Measurements from ENCODE around the gene PAFAH1B1.

Gene PAFAH1B1

DNA sequence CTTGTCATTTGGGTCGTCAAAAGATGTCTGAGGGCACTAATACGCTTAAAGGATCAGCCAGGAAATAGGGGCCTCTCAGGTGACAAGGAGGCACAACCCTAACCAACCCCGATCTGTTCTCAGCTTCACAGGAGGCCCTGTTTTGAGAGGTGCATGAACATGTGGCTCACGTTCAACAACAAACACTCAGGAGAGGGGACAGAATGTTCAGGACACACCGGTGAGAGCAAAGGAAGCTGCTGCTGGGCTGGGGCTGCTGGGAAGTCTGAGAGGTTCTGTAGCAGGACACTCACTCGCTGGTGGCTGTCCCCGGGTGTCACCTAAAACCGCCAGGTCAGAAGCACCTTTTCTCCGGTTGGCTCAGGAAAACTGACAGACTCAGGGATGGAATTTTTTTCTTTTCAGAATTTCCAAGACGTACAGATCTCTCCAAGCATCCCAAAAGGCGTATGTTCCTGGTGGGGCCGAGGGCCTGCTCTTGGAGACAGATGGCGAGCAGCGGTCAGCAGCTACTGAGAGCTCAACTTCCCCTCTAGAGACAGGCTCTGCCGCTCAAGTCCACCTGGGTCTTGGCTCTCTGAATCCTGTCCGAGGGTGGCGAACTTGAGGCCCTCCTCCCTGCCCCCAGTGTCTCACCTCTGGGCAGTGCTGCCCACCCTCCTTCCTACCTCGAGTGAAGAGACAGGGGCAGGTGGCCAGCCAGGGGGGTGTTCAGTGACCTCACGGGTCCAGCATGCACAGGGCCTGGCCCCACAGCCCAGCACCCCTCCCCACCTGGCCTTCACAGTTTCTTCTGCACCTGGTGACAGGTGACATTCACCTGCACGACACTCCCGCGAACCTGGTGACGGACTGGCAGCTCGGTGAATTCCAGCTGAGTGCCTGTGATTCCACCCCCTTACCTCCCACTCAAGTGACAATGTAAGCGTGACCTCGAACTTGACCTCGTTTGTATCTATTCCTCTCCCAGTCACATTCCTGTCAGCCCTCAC, 95.2 kb downstream of the PAFAH1B1 start:
- no peaks in the 10 kb centered on the region for H3K9me3 Mint-ChIP-seq
- H3K27ac Mint-ChIP-seq, result peak overlapping the region; percentile 77
- H3K36me3 Mint-ChIP-seq, result no peaks in the 10 kb centered on the region
- H3K27me3 Mint-ChIP-seq, result no peaks in the 10 kb centered on the region
- no peak overlapping the region for H3K4me3 Mint-ChIP-seq
- H3K4me1 Mint-ChIP-seq, result peaks cover 8% of the 10 kb centered on the region

GRCh38 chr17:2689411-2690164, 96.1 kb downstream of the PAFAH1B1 start:
- H3K4me3 Mint-ChIP-seq, result no peak overlapping the region
- H3K27me3 Mint-ChIP-seq, result no peaks in the 10 kb centered on the region
- H3K4me1 Mint-ChIP-seq, result peaks cover 8% of the 10 kb centered on the region
- H3K27ac Mint-ChIP-seq, result no peak overlapping the region
- no peaks in the 10 kb centered on the region for H3K9me3 Mint-ChIP-seq
- peaks cover 1% of the 10 kb centered on the region for H3K36me3 Mint-ChIP-seq

GRCh38 chr17:2690165-2691068, 97.0 kb downstream of the PAFAH1B1 start:
- peaks cover 8% of the 10 kb centered on the region for H3K4me1 Mint-ChIP-seq
- H3K9me3 Mint-ChIP-seq, result no peaks in the 10 kb centered on the region
- peak overlapping the region; percentile 74 for H3K27ac Mint-ChIP-seq
- H3K36me3 Mint-ChIP-seq, result peaks cover 1% of the 10 kb centered on the region
- no peak overlapping the region for H3K4me3 Mint-ChIP-seq
- no peaks in the 10 kb centered on the region for H3K27me3 Mint-ChIP-seq

- no peak overlapping the region for H3K4me3 Mint-ChIP-seq
- H3K27ac Mint-ChIP-seq, result no peak overlapping the region
- H3K36me3 Mint-ChIP-seq, result peaks cover 1% of the 10 kb centered on the region
- H3K4me1 Mint-ChIP-seq, result peaks cover 8% of the 10 kb centered on the region
- no peaks in the 10 kb centered on the region for H3K9me3 Mint-ChIP-seq
- H3K27me3 Mint-ChIP-seq, result no peaks in the 10 kb centered on the region
Observed at GRCh38 chr17:2691069-2691871, 97.8 kb downstream of the PAFAH1B1 start.

GRCh38 chr17:2691965-2692780, 98.7 kb downstream of the PAFAH1B1 start:
- Mint-ChIP-seq H3K27ac (no peak overlapping the region), H3K27me3 (no peaks in the 10 kb centered on the region), H3K4me3 (no peak overlapping the region), H3K9me3 (no peaks in the 10 kb centered on the region), H3K4me1 (peaks cover 8% of the 10 kb centered on the region), H3K36me3 (peaks cover 3% of the 10 kb centered on the region)

DNA sequence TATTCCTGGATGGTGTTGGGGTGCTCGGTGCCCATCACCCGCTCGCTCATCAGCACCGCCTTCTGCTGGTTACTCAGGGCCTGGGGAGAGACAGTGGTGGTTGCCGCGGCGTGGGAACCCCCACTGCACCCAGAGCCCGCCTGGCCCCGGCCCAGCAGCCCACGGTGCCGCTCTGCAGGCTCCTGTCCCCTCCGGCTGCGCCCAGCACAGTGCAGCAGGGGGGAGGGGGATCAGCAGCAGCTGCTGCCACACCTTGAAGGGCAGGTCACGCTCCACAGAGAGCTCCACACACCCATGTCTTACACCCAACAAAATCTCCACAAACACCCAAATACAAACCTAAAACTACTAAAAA, 99.3 kb downstream of the PAFAH1B1 start:
- Mint-ChIP-seq H3K27me3 (no peaks in the 10 kb centered on the region), H3K4me3 (no peak overlapping the region), H3K9me3 (no peaks in the 10 kb centered on the region), H3K27ac (no peak overlapping the region), H3K4me1 (peaks cover 5% of the 10 kb centered on the region), H3K36me3 (peaks cover 3% of the 10 kb centered on the region)

- H3K36me3 Mint-ChIP-seq, result peaks cover 3% of the 10 kb centered on the region
- no peak overlapping the region for H3K27ac Mint-ChIP-seq
- H3K9me3 Mint-ChIP-seq, result no peaks in the 10 kb centered on the region
- no peak overlapping the region for H3K4me3 Mint-ChIP-seq
- H3K27me3 Mint-ChIP-seq, result no peaks in the 10 kb centered on the region
- peaks cover 5% of the 10 kb centered on the region for H3K4me1 Mint-ChIP-seq
Observed at GRCh38 chr17:2693561-2694380, 100.3 kb downstream of the PAFAH1B1 start.

DNA sequence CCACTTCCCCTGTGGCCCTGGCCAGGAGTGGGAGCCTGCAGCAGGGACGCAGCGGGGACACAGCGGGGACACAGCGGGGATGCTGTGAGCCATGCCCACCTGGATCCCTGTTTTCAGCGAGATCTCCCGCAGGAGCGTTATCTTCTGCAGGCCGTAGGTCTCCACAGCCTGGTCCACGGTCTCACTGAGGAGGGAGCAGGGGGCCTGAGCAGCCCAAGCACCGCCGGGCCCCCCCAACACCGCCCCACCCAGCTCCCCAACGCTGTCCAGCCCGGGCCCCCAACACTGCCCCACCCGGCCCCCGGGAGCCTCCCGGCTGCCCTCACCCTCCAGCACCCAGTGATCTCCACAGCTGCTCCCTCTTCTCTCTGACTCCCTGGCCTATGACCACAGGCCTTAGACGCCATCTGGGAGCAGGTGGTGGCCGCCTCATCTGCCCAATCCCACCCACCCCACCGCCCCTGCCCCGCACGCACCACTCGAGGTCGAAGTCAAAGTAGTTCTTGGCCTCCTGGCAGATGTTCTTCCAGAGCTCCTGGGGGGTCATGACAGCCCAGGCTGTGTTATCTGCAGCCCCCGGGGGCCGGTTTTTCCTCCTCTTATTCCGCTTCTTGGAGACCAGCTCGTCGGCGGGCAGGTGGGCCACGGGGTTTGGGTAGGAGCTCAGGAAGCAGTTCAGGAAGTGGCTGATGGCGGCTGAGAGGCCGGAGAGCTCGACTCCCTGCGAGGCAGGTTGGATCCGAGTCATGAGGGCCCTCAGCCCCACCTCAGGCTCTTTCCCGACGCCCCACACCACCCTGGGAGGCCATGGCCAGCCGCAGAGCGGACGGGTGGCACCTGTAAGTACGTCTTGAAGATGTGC, 101.2 kb downstream of the PAFAH1B1 start:
- H3K4me1 Mint-ChIP-seq, result no peaks in the 10 kb centered on the region
- no peaks in the 10 kb centered on the region for H3K27me3 Mint-ChIP-seq
- no peak overlapping the region for H3K4me3 Mint-ChIP-seq
- no peaks in the 10 kb centered on the region for H3K9me3 Mint-ChIP-seq
- H3K27ac Mint-ChIP-seq, result no peak overlapping the region
- H3K36me3 Mint-ChIP-seq, result peaks cover 3% of the 10 kb centered on the region

- Mint-ChIP-seq H3K4me3 (no peak overlapping the region), H3K4me1 (no peaks in the 10 kb centered on the region), H3K27ac (no peak overlapping the region), H3K27me3 (no peaks in the 10 kb centered on the region), H3K9me3 (no peaks in the 10 kb centered on the region), H3K36me3 (peaks cover 3% of the 10 kb centered on the region)
Observed at GRCh38 chr17:2695243-2695960, 101.9 kb downstream of the PAFAH1B1 start.

GRCh38 chr17:2695961-2696760, 102.7 kb downstream of the PAFAH1B1 start:
- no peaks in the 10 kb centered on the region for H3K4me1 Mint-ChIP-seq
- H3K27me3 Mint-ChIP-seq, result no peaks in the 10 kb centered on the region
- no peak overlapping the region for H3K4me3 Mint-ChIP-seq
- peaks cover 3% of the 10 kb centered on the region for H3K36me3 Mint-ChIP-seq
- no peaks in the 10 kb centered on the region for H3K9me3 Mint-ChIP-seq
- H3K27ac Mint-ChIP-seq, result no peak overlapping the region

DNA sequence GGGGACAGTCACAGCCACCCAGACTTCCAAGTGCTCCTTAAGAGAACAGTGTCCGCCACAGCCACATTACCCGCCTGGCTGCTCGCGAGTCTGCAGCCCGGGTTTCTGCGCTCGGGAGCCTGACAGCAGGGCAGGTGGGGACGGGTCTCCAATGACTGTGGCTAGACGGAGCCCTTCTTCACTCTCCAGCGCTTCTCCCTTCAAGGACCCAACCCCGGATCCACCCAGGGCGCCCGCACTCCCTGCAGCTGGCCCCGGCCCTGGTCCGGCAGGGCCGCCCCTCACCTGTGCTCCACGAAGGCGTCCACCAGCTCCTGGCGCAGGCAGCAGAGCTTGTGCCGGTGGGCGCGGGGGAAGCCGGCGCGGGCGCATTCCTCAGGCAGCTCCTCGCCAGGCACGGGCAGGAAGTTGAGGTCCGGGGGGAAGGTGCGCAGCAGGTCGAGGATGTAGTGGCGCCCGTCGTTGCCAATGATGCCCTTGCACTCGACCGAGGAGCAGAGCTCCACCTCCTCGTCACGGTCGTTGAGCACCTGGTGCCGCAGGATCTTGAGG, 104.2 kb downstream of the PAFAH1B1 start:
- Mint-ChIP-seq H3K4me3 (no peak overlapping the region), H3K36me3 (peaks cover 3% of the 10 kb centered on the region), H3K9me3 (no peaks in the 10 kb centered on the region), H3K4me1 (no peaks in the 10 kb centered on the region), H3K27ac (no peak overlapping the region), H3K27me3 (no peaks in the 10 kb centered on the region)
